ENCODE measurements around the gene HCRT. TPM values are rescaled to one million over a fixed set of nuclear protein-coding genes. Genes with fewer than 3 reads are reported as not detected.
"Not testable (repeated sequence)": the region's sequence is repeated elsewhere in the genome, so short reads cannot be mapped to it uniquely, and the experiment has no call there.

HCRT gene
- total RNA-seq, 1 donor from 2014 or later = not detected

- intact Hi-C loops (cut with DNase I) = no loop called here
- Histone ChIP-seq H3K27me3 (no peaks in the 10 kb centered on the region), H3K9me3 (no peaks in the 10 kb centered on the region), H3K4me3 (no peak overlapping the region), H3K27ac (no peak overlapping the region), H3K4me1 (peaks cover 0 to under 1% of the 10 kb centered on the region in 2 donors), H3K36me3 (no peaks in the 10 kb centered on the region)
- DNase-seq (ENCODE audit: low spot score in 2 of 2) = no peak
- no peak for TF ChIP-seq CTCF (IDR thresholded peaks at IDR 0.05)
Observed at GRCh38 chr17:42160531-42160910, 24.7 kb downstream of the HCRT start.

- intact Hi-C loops (cut with DNase I) = loop anchor here (5.0 kb wide), 1 partner anchor 38 kb away; the partner anchor contains the start of genes HSPB9 and KAT2A
- DNase-seq (ENCODE audit: low spot score in 2 of 2) = no peak
- no peak for TF ChIP-seq CTCF (IDR thresholded peaks at IDR 0.05)
- Histone ChIP-seq H3K9me3 (no peaks in the 10 kb centered on the region), H3K4me1 (peaks cover 0 to 3% of the 10 kb centered on the region in 2 donors), H3K36me3 (no peaks in the 10 kb centered on the region), H3K4me3 (no peak overlapping the region), H3K27ac (no peak overlapping the region), H3K27me3 (no peaks in the 10 kb centered on the region)
Observed at GRCh38 chr17:42159796-42160530, 25.3 kb downstream of the HCRT start.

GRCh38 chr17:42155614-42156045, 29.6 kb downstream of the HCRT start:
- H3K4me3 ChIP-seq = peak overlapping the region; percentile 92 to 96
- intact Hi-C loops (cut with DNase I) = loop anchor here (1.0 to 5.0 kb wide), 2 partner anchors 33 to 189 kb away; partner anchors contain the start of genes CNP, HSPB9 and KAT2A
- no peaks in the 10 kb centered on the region for H3K9me3 ChIP-seq
- H3K27ac ChIP-seq = no peak overlapping the region
- H3K27me3 ChIP-seq = no peaks in the 10 kb centered on the region
- peaks cover 4 to 7% of the 10 kb centered on the region in 2 donors for H3K36me3 ChIP-seq
- DNase-seq (ENCODE audit: low spot score in 2 of 2) = no peak
- TF ChIP-seq CTCF (IDR thresholded peaks at IDR 0.05) = no peak
- peaks cover 8 to 22% of the 10 kb centered on the region in 2 donors for H3K4me1 ChIP-seq

GRCh38 chr17:42153919-42154742, 31.1 kb downstream of the HCRT start:
- Histone ChIP-seq H3K36me3 (peaks cover 7 to 11% of the 10 kb centered on the region in 2 donors), H3K4me3 (peak overlapping the region; percentile 92 to 96), H3K27me3 (no peaks in the 10 kb centered on the region), H3K9me3 (no peaks in the 10 kb centered on the region), H3K27ac (peak overlapping the region; percentile 76 to 87), H3K4me1 (peaks cover 8 to 25% of the 10 kb centered on the region in 2 donors)
- DNase-seq (ENCODE audit: low spot score in 2 of 2) = no peak
- no peak for TF ChIP-seq CTCF (IDR thresholded peaks at IDR 0.05)
- intact Hi-C loops (cut with DNase I) = no loop called here

GRCh38 chr17:42146911-42147607, 38.2 kb downstream of the HCRT start:
- Histone ChIP-seq H3K4me1 (peaks cover 0 to 15% of the 10 kb centered on the region in 2 donors), H3K9me3 (no peaks in the 10 kb centered on the region), H3K27me3 (no peaks in the 10 kb centered on the region), H3K4me3 (no peak overlapping the region), H3K36me3 (peaks cover 29 to 35% of the 10 kb centered on the region in 2 donors), H3K27ac (no peak overlapping the region)
- no peak for TF ChIP-seq CTCF (IDR thresholded peaks at IDR 0.05)
- no peak for DNase-seq (ENCODE audit: low spot score in 2 of 2)
- intact Hi-C loops (cut with DNase I) = no loop called here

GRCh38 chr17:42143138-42143537, 42.1 kb downstream of the HCRT start:
- H3K4me3 ChIP-seq; H3K9me3 ChIP-seq; DNase-seq (ENCODE audit: low spot score in 2 of 2); intact Hi-C loops (cut with DNase I); H3K27me3 ChIP-seq: not testable (repeated sequence)
- peaks cover 21 to 32% of the 10 kb centered on the region in 2 donors for H3K36me3 ChIP-seq
- H3K27ac ChIP-seq = peak overlapping the region in 1 of 2 donors; percentile 27
- H3K4me1 ChIP-seq = peaks cover 0 to 24% of the 10 kb centered on the region in 2 donors

Measured in ascending aorta (tissue), 2 donors.